Measurements from ENCODE around the gene DIS3L2.

The DIS3L2 gene

DNA sequence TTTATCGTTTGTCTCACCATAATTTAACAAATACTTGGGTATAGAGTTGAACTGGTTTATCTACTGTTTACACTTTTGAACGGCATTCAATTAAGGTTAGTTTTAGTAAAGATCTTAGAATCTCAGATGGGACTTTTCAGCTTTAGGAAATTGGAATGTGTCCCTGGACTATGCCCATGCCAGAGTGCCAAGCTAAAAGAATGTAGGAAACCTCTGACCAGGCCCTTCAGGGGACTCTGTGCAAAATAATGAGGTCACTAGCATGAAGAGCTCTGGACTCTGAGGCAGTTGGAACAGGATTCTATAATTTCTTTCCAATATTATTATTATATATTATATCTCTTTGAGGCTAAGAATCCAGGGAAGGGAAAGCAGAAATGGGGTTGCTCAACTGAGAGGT is 13.5 kb downstream of the DIS3L2 start:
- H3K4me3 ChIP-seq (replicated peaks; ENCODE audit: low read depth, low read length): no peak overlapping the region
- DNase-seq (ENCODE audit: low read depth): no peak
- TF ChIP-seq, protein P1, sequence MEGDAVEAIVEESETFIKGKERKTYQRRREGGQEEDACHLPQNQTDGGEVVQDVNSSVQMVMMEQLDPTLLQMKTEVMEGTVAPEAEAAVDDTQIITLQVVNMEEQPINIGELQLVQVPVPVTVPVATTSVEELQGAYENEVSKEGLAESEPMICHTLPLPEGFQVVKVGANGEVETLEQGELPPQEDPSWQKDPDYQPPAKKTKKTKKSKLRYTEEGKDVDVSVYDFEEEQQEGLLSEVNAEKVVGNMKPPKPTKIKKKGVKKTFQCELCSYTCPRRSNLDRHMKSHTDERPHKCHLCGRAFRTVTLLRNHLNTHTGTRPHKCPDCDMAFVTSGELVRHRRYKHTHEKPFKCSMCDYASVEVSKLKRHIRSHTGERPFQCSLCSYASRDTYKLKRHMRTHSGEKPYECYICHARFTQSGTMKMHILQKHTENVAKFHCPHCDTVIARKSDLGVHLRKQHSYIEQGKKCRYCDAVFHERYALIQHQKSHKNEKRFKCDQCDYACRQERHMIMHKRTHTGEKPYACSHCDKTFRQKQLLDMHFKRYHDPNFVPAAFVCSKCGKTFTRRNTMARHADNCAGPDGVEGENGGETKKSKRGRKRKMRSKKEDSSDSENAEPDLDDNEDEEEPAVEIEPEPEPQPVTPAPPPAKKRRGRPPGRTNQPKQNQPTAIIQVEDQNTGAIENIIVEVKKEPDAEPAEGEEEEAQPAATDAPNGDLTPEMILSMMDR (IDR thresholded peaks at IDR 0.05; ENCODE audit: low read length, missing control alignments): no peak

DNA sequence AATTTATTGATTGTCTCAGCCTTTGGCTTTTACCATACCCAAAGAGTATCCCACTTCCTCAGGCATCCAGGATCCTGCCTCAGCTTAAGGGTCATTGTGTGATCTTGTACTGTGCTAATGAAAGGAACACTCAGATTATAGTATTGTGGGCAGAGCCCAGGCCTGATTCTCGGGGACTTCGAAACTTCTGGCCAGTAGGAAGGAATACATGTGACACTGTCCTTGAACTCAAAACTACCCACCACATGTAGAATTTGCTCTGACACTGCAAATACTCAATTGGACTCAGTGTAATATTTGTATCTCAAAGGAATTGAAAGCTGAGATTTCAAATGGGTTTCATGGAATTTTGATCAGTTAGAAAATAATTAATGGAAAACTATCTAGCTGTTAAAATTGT is 15.9 kb downstream of the DIS3L2 start:
- TF ChIP-seq, protein P1 (IDR thresholded peaks at IDR 0.05; ENCODE audit: low read length, missing control alignments): no peak
- H3K4me3 ChIP-seq (replicated peaks; ENCODE audit: low read depth, low read length): no peak overlapping the region
- DNase-seq (ENCODE audit: low read depth): no peak

DNA sequence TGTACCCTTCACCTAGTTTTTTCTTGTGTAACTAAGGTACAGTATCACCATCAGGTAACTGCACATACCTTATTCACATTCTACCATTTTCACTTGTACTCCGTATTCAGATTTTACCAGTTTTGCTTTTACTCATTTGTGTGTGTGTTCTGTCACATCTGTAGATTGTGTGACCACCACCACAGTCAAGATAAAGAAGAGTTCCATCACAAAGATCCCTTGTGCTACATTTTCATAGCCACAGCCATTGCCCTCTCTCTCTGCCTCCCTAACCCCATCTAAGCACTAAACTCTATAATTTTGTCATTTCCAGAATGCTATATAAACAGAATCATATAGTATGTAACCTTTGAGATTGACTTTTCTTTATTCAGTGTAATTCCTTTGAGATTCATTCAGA is 23.5 kb downstream of the DIS3L2 start:
- no peak overlapping the region for H3K4me3 ChIP-seq (replicated peaks; ENCODE audit: low read depth, low read length)
- TF ChIP-seq, protein P1 (IDR thresholded peaks at IDR 0.05; ENCODE audit: low read length, missing control alignments): no peak
- no peak for DNase-seq (ENCODE audit: low read depth)

DNA sequence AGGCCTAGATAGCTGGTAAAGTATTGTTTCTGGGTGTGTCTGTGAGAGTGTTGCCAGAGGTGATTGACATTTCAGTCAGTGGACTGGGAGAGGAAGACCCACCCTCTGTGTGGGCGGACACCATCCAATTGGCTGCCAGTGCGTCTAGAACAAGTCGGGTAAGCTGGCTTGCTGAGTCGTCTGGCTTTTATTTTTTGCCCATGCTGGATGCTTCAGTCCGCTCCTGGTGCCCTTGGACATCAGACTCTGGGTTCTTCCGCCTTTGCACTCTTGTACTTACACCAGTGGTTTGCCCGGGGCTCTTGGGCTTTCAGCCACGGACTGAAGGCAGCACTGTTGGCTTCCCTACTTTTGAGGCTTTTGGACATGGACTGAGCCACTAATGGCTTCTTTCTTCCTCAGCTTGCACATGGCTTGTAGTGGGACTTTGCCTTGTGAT is 24.3 kb downstream of the DIS3L2 start:
- TF ChIP-seq, protein P1 (IDR thresholded peaks at IDR 0.05; ENCODE audit: low read length, missing control alignments): no peak
- no peak for DNase-seq (ENCODE audit: low read depth)
- no peak overlapping the region for H3K4me3 ChIP-seq (replicated peaks; ENCODE audit: low read depth, low read length)

DNA sequence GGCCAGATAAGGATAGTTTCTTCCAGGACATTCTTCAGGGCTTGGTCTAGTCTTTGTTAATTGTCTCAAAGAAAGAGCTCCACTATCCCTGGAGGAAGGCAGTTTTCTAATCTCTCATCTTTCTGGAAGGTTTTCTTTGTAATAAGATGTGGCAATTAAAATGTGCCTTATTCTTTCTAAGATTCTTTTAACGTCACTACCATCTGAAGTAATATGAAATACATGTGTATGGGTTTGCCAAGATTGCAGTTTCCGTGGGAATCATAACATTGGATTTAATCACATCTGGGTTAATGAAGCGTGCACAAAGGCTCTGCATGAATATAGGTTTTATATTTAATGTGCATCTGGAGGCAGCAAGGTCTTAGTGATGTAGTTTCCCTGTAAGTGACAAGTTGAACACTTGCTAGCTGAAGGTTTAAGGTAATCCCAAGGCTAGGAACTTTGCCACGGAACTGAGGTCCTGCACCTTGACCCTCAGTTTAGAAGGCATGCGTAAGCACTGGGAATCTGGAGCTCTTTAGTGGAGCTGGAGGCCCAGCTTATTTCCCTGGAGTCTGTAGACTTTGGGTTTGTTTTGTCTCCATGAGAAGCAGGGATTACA is 25.7 kb downstream of the DIS3L2 start:
- no peak overlapping the region for H3K4me3 ChIP-seq (replicated peaks; ENCODE audit: low read depth, low read length)
- TF ChIP-seq, protein P1 (IDR thresholded peaks at IDR 0.05; ENCODE audit: low read length, missing control alignments): no peak
- DNase-seq (ENCODE audit: low read depth): peak; percentile 52

DNA sequence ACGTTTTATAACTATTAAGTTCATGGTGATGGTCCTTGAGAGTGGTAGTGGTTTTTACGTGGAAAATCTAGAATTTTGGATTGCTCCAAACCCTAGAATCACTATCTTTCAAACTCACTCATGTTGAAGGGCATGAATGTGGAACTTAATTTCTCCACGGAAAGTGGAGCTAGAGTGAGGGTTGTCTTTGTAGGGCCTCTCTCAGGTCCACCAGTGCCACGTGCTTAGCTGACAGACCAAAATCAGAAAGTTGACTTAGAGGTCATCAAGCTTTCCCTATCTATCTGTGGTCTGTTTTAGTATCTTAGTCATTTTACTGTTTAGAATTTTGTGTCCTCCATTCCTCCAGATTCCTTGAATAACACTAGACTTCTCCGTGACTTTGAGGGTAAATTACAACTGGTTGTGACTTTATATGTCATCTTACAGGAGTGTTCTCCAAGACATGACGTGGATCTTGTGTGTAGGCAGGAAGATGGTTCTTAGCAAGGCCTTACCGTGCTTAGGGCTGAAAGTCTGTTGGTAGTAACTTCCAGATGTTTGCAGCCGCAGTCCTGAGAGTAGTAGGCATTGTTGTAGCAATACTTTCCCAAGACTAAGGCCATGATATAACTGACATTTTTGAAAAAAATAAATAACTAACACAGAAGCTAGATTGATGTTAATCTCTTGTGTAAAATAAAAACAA is 26.8 kb downstream of the DIS3L2 start:
- no peak for DNase-seq (ENCODE audit: low read depth)
- H3K4me3 ChIP-seq (replicated peaks; ENCODE audit: low read depth, low read length): no peak overlapping the region
- TF ChIP-seq, protein P1 (IDR thresholded peaks at IDR 0.05; ENCODE audit: low read length, missing control alignments): no peak

DNA sequence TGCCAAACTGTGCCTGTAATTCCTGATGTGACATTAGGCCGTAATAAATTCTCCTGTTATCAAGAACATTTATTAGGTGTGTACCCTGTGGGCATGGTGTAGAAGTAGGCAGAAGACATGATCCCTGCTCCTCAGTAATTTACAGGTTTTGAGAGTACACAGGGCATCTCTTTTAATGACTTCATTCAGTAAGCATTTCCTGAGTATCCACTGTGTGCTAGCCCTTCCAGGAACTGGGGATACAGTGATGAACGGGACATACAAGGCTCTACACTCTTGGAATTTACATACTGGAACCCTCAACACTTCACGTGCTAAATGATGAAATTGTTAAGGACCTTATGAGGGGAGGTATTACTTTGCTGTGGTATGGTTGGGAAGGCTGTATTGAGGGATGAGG is 30.2 kb downstream of the DIS3L2 start:
- peak; percentile 42 for DNase-seq (ENCODE audit: low read depth)
- TF ChIP-seq, protein P1 (IDR thresholded peaks at IDR 0.05; ENCODE audit: low read length, missing control alignments): no peak
- H3K4me3 ChIP-seq (replicated peaks; ENCODE audit: low read depth, low read length): no peak overlapping the region
